ENCODE data around the gene TPCN1. TPM values are rescaled to one million over a fixed set of nuclear protein-coding genes. Genes with fewer than 3 reads are reported as not detected.

The TPCN1 gene
- total and polyA plus RNA-seq, 8 donors, result 39.4 to 83.4 (median 63.5) TPM

- H3K36me3 ChIP-seq, result peaks cover 5 to 59% (median 11%) of the 10 kb centered on the region in 3 donors
- H3K4me3 ChIP-seq, result no peak overlapping the region
- peaks cover 11 to 29% (median 21%) of the 10 kb centered on the region in 3 donors for H3K4me1 ChIP-seq
- no peaks in the 10 kb centered on the region for H3K27me3 ChIP-seq
- H3K9me3 ChIP-seq, result no peaks in the 10 kb centered on the region
- TF ChIP-seq CTCF (IDR thresholded peaks at IDR 0.05), result no peak
- DNase-seq, result peak; percentile 77 to 84 (median 83)
- no peak for FAIRE-seq
- intact Hi-C loops (cut with DNase I), result no loop called here
- ATAC-seq, result peak; percentile 93 to 96 (median 95)
- WGBS, 2 donors, result 25 to 27% methylated on average over 12 of the region's 12 CpGs
- H3K27ac ChIP-seq, result peak overlapping the region; percentile 17 to 81 (median 66)
Observed at GRCh38 chr12:113271853-113272561, 50.7 kb downstream of the TPCN1 start.

- H3K4me1 ChIP-seq, result peaks cover 11 to 29% (median 21%) of the 10 kb centered on the region in 3 donors
- no peaks in the 10 kb centered on the region for H3K27me3 ChIP-seq
- FAIRE-seq (no peak), ATAC-seq (peak in 1 of 4 donors; percentile 4), DNase-seq (peak in 1 of 6 donors; percentile 39)
- H3K27ac ChIP-seq, result peak overlapping the region in 3 of 4 donors; percentile 49 to 81 (median 71)
- WGBS, 2 donors, result 81 to 83% methylated on average over 13 of the region's 13 CpGs
- no peak for TF ChIP-seq CTCF (IDR thresholded peaks at IDR 0.05)
- intact Hi-C loops (cut with DNase I), result no loop called here
- no peaks in the 10 kb centered on the region for H3K9me3 ChIP-seq
- no peak overlapping the region for H3K4me3 ChIP-seq
- peaks cover 0 to 59% (median 18%) of the 10 kb centered on the region in 3 donors for H3K36me3 ChIP-seq
Observed at GRCh38 chr12:113273053-113273725, 51.9 kb downstream of the TPCN1 start.

- no peak for ATAC-seq
- no peaks in the 10 kb centered on the region for H3K9me3 ChIP-seq
- no peaks in the 10 kb centered on the region for H3K27me3 ChIP-seq
- H3K27ac ChIP-seq, result no peak overlapping the region
- no peak for DNase-seq
- no peak for FAIRE-seq
- intact Hi-C loops (cut with DNase I), result no loop called here
- 94 to 95% methylated on average over 8 of the region's 8 CpGs for WGBS, 2 donors
- TF ChIP-seq CTCF (IDR thresholded peaks at IDR 0.05), result no peak
- H3K4me3 ChIP-seq, result no peak overlapping the region
- peaks cover 0 to 57% (median 19%) of the 10 kb centered on the region in 3 donors for H3K36me3 ChIP-seq
- peaks cover 11 to 29% (median 21%) of the 10 kb centered on the region in 3 donors for H3K4me1 ChIP-seq
Observed at GRCh38 chr12:113274848-113275247, 53.6 kb downstream of the TPCN1 start.

- H3K4me3 ChIP-seq, result no peak overlapping the region
- intact Hi-C loops (cut with DNase I), result no loop called here
- no peaks in the 10 kb centered on the region for H3K27me3 ChIP-seq
- 84 to 86% methylated on average over 8 of the region's 8 CpGs for WGBS, 2 donors
- FAIRE-seq (no peak), DNase-seq (peak in 2 of 6 donors; percentile 26 to 31), ATAC-seq (no peak)
- TF ChIP-seq CTCF (IDR thresholded peaks at IDR 0.05), result no peak
- H3K36me3 ChIP-seq, result peaks cover 0 to 67% (median 19%) of the 10 kb centered on the region in 3 donors
- peaks cover 9 to 22% (median 16%) of the 10 kb centered on the region in 3 donors for H3K4me1 ChIP-seq
- H3K9me3 ChIP-seq, result no peaks in the 10 kb centered on the region
- no peak overlapping the region for H3K27ac ChIP-seq
Observed at GRCh38 chr12:113276306-113276705, 55.0 kb downstream of the TPCN1 start.

All from pancreas (tissue), 10 donors.